Hindlimb muscle (tissue), 1 donor: Measurements from ENCODE around the gene BAZ1A. TPM values are rescaled to one million over a fixed set of nuclear protein-coding genes. Genes with fewer than 3 reads are reported as not detected.
A peak's percentile ranks its signal among the peaks of the same experiment; 100 is the strongest.
"Not testable (repeated sequence)": the region's sequence is repeated elsewhere in the genome, so short reads cannot be mapped to it uniquely, and the experiment has no call there.

Source experiments
- DNase-seq: peaks from one replicate; pipeline ENCODE4 v3.0.0-alpha.2; 2013
- polyA plus RNA-seq: library from polyadenylated mRNA; unstranded; fragments of 120-200 nt; gene quantifications from one replicate; pipeline ENCODE4 v1.2.1, GENCODE V29; 2013; ENCODE audit not compliant: insufficient read length

Gene BAZ1A
- polyA plus RNA-seq, 1 donor: 20.3 TPM

- no peak for DNase-seq
Measured at GRCh38 chr14:34857689-34858449, 17.3 kb downstream of the BAZ1A start.

GRCh38 chr14:34853041-34853440 lies 22.1 kb downstream of the BAZ1A start:
- peak; percentile 18 for DNase-seq

DNA sequence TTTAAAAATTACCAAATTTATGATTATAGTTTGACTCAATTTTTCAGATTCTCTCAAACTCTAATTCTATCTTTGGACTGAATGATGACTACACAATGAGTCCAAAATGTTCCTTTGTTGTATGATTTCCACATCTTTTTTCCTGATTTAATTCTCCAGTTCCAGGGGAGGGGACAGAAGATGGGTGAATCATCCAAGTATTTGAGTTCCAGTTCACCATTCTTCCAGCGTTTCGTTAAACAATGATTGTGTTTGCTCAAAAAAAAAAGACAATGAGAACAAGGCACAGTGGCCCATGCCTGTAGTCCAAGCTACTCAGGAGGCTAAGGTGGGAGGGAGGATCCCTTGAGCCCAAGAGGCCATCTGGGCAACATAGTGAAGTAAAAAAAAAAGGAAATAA lies 23.8 kb downstream of the BAZ1A start:
- DNase-seq: no peak

DNA sequence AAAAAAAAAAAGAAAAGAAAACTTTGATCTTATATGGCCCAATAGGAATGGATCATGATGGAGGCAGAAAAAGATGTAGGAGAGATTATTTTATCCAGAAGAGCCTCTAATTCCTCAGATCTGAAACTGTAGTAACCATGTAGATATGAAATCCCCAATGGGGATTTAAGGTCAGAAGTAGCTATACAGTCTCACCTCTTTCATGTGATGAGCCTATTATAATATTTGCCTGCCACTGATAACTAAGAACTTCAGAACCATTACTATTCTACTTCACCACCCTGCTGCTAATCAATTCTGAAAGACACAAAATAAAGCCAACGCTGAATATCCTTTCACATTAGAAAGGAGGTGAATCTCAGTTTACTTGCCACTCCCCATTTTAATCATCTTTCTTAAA lies 29.3 kb downstream of the BAZ1A start:
- DNase-seq: no peak

DNA sequence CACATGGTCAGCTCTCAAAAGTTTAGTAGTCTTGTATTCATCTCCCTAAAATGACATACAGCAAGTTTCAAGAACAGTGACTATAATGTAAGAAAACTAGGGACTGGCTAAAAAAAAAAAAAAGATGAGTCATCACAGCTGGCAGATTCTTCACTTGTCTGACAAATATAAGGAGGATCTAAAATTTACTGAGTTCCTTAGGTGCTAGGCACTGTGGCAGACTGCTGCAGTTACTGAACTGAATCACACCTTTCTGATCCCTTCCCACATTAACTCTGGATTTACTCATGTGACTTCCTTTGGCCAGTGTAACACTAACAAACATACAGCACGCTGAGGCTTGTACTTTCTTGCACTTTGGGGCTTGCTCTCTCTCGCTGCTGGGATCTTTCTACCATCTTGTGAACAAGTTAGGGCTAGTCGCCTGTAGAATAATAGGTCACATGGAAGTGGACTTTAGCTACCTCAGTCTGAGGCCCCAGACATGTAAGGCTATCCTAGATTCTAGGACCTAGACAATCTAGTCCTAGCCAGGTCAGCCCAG lies 32.1 kb downstream of the BAZ1A start:
- DNase-seq: peak; percentile 11

GRCh38 chr14:34837801-34838322 lies 37.3 kb downstream of the BAZ1A start:
- DNase-seq: no peak

DNA sequence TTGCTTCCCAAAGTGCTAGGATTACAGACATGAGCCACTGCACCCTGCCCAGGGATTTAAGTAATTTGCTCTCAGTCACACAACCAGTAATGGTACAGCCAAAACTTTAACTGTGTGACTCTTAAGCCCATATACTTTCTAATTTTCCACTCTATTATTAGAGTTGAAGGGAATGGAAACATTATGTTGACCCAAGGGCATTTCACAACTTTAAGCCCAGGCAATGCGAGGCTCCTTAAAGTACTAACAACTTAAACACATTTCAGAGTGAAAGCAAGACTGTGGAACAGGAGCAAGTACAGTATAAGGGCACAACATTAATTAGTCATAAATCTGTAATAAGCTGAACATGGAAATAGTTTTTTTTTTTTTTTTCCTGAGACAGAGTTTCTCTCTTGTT lies 39.8 kb downstream of the BAZ1A start:
- DNase-seq: no peak

- no peak for DNase-seq
Measured at GRCh38 chr14:34833549-34834523, 41.3 kb downstream of the BAZ1A start.

GRCh38 chr14:34826661-34827060 lies 48.5 kb downstream of the BAZ1A start:
- no peak for DNase-seq

DNA sequence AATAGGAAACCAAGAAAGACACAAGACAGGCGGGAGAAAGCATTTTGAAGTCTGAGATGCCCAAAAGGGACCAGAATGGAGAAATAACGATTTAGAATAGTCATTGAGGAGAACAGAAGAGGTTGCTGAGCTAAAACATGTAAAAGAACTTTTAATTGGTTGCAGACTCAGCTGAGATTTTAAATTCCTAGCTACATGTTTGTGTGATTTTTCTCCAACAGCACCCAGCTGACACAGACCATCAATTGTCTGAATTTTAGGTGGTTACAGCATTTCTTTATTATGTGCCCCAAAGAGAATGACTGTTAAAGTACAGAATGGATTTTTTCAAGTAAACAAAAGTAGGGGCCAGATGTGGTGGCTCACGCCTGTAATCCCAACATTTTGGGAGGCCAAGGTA lies 50.3 kb downstream of the BAZ1A start:
- DNase-seq: no peak

DNA sequence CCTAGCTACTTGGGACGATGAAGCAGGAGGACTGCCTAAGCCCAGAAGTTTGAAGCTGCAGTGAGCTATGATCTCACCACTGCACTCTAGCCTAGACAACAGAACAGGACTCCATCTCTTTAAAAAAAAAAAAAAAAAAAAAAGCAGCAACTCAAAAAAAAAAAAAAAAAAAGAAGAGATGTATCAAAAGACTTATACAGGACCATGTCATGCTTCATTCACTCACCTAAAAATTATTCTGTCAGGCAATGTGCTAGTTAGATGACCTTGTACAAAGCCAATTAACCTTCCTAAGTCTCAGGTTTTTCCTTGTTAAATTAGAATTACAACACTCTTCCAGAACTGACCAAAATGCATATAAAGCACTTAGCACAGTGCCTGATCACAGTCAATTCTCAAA lies 50.9 kb downstream of the BAZ1A start:
- DNase-seq: no peak

DNA sequence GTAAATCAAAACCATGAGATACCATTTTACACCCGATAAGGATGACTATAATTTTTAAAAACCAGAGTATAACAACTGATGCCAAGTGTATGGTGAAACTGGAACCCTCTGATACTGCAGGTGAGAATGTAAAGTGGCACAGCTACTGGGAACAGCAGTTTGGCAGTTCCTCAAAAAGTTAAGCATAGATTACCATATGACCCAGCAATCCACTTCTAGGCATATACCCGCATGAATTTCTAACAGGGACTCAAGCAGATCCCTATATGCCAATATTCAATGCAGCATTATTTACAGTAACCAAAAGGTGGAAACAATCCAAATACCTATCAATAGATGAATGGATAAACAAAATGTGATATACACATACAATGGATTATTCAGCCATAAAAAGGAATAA lies 57.4 kb downstream of the BAZ1A start:
- DNase-seq: no peak

- no peak for DNase-seq
Measured at GRCh38 chr14:34810028-34810427, 65.1 kb downstream of the BAZ1A start.

- DNase-seq: no peak
Measured at GRCh38 chr14:34806257-34806656, 68.9 kb downstream of the BAZ1A start.

- DNase-seq: no peak
Measured at GRCh38 chr14:34804933-34805332, 70.2 kb downstream of the BAZ1A start.

- DNase-seq: not testable (repeated sequence)
Measured at GRCh38 chr14:34798861-34799260, 76.3 kb downstream of the BAZ1A start.

- no peak for DNase-seq
Measured at GRCh38 chr14:34797747-34798583, 77.2 kb downstream of the BAZ1A start.

DNA sequence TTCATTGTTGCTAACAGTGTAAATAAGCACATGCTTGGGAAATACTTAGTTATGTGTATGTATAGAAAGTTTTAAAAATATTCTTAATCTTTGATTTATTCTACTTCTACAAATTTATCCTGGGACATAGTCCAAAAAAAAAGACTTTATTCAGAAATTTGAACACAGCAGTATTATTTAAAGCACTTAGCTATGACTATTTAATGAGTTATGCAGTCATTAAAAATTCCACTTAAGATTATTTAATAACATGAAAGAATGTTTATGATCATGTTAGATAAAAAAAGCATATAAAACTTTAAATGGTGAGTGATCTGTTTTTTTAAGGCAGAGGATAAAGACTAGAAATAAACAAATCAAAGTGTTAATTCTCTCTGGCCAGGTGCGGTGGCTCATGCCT lies 78.3 kb downstream of the BAZ1A start:
- DNase-seq: no peak

DNA sequence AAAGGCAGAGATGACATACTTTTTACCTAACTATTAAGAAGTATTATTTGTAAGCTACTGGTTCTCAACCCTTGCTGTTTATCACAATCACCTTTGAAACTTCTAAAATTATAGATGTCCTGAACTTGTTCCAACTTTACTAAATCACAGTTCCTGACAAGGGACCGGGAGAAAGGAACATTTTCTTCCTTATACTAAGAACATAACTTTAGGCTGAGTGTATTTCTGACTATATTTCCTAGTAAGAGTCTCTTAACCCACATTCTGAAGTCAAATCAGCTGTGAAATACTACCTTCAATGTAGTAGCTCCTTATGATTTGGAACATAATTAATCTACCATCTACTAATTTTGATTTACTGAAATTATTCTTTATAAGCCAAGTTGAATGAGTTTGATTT lies 80.2 kb downstream of the BAZ1A start:
- DNase-seq: no peak

DNA sequence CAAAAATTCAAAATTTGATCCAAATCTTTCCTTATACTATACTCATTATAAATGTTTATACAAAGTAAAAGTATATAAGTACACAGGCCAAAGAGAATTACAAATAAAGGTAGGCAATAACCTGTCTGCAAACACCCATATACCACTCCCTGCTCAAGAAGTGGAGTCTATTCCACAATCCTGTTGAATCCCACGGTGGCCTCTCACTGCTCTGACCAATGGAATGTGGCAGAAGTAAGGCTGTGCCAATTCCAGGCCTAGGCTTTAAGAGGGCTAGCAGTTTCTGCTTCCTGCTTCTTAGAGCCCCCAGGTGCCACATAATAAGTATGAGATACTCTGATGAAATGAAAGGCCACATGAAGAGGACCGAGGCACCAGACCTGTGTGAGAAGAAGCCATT lies 80.9 kb downstream of the BAZ1A start:
- no peak for DNase-seq

DNA sequence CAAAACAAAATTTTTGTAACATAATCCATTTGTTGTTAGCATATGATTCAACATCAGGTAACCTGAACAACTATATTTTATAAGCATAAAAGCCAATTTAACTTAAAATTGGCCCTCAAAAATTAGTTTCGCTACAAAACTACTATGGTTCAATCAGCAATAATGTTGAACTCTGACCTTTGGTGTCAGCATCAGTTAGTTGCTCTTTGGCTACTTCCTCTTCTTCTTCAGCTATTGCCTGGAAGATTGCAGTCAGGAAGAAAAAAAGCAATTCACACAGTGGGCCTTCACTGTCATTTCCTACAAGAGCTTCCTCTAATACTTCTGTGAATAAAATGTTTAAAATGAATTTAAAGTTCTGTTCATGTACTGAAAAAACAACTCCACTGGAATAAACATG lies 82.6 kb downstream of the BAZ1A start:
- DNase-seq: no peak
